ENCODE measurements around the gene DIPK1A.

- no peak for TF ChIP-seq REST (IDR thresholded peaks at IDR 0.05; ENCODE audit: insufficient read depth in 1 of 2, low read depth in 2 of 2, low read length in 1 of 2)
- TF ChIP-seq CTCF (IDR thresholded peaks at IDR 0.05) = no peak
- no peak for TF ChIP-seq SIN3A (IDR thresholded peaks at IDR 0.05; ENCODE audit: borderline replicate concordance, insufficient read depth, low read depth, low read length)
- TF ChIP-seq TCF7L2 (IDR thresholded peaks at IDR 0.05; ENCODE audit: low read depth, low read length) = no peak
- TF ChIP-seq POLR2AphosphoS5 (IDR thresholded peaks at IDR 0.05; ENCODE audit: low read depth, low read length) = no peak
These were observed 4.8 kb downstream of the DIPK1A start for GRCh38 chr1:92956254-92957029.

Data from Panc1 (cell line).